ENCODE data around the gene NTM.

DNA sequence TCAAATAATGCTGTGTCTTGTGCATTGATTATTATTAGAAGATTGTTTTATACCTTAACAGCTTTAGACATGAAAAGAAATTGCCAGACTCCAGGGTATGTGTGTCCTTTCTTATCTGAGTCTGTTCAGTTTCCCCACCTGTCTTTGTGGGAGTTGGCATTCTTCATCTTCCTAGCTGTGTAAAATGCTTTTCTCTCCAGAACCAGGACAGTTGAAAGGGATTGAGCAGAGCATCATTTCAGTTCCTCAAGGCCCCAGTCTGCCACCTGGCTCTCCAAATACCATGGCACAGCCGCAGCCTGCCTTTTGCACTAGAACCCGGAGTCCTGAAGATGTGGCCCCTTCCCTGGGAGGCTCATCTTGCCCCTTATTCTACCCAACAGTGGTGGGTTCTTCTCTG lies 851.9 kb downstream of the NTM start:
- TF ChIP-seq, protein P1, sequence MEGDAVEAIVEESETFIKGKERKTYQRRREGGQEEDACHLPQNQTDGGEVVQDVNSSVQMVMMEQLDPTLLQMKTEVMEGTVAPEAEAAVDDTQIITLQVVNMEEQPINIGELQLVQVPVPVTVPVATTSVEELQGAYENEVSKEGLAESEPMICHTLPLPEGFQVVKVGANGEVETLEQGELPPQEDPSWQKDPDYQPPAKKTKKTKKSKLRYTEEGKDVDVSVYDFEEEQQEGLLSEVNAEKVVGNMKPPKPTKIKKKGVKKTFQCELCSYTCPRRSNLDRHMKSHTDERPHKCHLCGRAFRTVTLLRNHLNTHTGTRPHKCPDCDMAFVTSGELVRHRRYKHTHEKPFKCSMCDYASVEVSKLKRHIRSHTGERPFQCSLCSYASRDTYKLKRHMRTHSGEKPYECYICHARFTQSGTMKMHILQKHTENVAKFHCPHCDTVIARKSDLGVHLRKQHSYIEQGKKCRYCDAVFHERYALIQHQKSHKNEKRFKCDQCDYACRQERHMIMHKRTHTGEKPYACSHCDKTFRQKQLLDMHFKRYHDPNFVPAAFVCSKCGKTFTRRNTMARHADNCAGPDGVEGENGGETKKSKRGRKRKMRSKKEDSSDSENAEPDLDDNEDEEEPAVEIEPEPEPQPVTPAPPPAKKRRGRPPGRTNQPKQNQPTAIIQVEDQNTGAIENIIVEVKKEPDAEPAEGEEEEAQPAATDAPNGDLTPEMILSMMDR (tag by site-specific recombination; IDR thresholded peaks at IDR 0.05) = no peak
- TF ChIP-seq ZSCAN23 (tag by site-specific recombination; IDR thresholded peaks at IDR 0.05) (no peak), YY2 (tag by site-specific recombination; IDR thresholded peaks at IDR 0.05) (no peak), KLF1 (tag by site-specific recombination; IDR thresholded peaks at IDR 0.05) (no peak), ZBTB1 (tag by site-specific recombination; IDR thresholded peaks at IDR 0.05) (no peak), EGR2 (tag by site-specific recombination; IDR thresholded peaks at IDR 0.05; ENCODE audit: low read depth) (no peak), PRDM1 (tag by site-specific recombination; IDR thresholded peaks at IDR 0.05) (no peak), ZNF23 (tag by site-specific recombination; IDR thresholded peaks at IDR 0.05; ENCODE audit: borderline replicate concordance) (no peak), ZNF529 (tag by site-specific recombination; IDR thresholded peaks at IDR 0.05; ENCODE audit: insufficient replicate concordance) (no peak), ZNF341 (tag by site-specific recombination; IDR thresholded peaks at IDR 0.05; ENCODE audit: low read depth) (no peak)
- TF ChIP-seq, protein P2, sequence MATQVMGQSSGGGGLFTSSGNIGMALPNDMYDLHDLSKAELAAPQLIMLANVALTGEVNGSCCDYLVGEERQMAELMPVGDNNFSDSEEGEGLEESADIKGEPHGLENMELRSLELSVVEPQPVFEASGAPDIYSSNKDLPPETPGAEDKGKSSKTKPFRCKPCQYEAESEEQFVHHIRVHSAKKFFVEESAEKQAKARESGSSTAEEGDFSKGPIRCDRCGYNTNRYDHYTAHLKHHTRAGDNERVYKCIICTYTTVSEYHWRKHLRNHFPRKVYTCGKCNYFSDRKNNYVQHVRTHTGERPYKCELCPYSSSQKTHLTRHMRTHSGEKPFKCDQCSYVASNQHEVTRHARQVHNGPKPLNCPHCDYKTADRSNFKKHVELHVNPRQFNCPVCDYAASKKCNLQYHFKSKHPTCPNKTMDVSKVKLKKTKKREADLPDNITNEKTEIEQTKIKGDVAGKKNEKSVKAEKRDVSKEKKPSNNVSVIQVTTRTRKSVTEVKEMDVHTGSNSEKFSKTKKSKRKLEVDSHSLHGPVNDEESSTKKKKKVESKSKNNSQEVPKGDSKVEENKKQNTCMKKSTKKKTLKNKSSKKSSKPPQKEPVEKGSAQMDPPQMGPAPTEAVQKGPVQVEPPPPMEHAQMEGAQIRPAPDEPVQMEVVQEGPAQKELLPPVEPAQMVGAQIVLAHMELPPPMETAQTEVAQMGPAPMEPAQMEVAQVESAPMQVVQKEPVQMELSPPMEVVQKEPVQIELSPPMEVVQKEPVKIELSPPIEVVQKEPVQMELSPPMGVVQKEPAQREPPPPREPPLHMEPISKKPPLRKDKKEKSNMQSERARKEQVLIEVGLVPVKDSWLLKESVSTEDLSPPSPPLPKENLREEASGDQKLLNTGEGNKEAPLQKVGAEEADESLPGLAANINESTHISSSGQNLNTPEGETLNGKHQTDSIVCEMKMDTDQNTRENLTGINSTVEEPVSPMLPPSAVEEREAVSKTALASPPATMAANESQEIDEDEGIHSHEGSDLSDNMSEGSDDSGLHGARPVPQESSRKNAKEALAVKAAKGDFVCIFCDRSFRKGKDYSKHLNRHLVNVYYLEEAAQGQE (tag by site-specific recombination; IDR thresholded peaks at IDR 0.05) = no peak
- TF ChIP-seq, protein P3, sequence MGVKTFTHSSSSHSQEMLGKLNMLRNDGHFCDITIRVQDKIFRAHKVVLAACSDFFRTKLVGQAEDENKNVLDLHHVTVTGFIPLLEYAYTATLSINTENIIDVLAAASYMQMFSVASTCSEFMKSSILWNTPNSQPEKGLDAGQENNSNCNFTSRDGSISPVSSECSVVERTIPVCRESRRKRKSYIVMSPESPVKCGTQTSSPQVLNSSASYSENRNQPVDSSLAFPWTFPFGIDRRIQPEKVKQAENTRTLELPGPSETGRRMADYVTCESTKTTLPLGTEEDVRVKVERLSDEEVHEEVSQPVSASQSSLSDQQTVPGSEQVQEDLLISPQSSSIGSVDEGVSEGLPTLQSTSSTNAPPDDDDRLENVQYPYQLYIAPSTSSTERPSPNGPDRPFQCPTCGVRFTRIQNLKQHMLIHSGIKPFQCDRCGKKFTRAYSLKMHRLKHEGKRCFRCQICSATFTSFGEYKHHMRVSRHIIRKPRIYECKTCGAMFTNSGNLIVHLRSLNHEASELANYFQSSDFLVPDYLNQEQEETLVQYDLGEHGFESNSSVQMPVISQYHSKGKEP (tag by site-specific recombination; IDR thresholded peaks at IDR 0.05) = no peak

Measured in HEK293 (cell line).